Measurements from ENCODE around the gene DCUN1D3.
"Not testable (repeated sequence)": the region's sequence is repeated elsewhere in the genome, so short reads cannot be mapped to it uniquely, and the experiment has no call there.

Gene DCUN1D3

GRCh38 chr16:20929676-20930364, 29.7 kb upstream of the DCUN1D3 start:
- not testable (repeated sequence) for H3K4me1 Mint-ChIP-seq, H3K27me3 Mint-ChIP-seq, H3K27ac Mint-ChIP-seq, ATAC-seq, H3K9me3 Mint-ChIP-seq, H3K4me3 Mint-ChIP-seq
- H3K36me3 Mint-ChIP-seq = peaks cover 19% of the 10 kb centered on the region

- H3K4me1 Mint-ChIP-seq = no peaks in the 10 kb centered on the region
- no peak overlapping the region for H3K4me3 Mint-ChIP-seq
- H3K9me3 Mint-ChIP-seq = no peaks in the 10 kb centered on the region
- H3K27ac Mint-ChIP-seq = no peak overlapping the region
- H3K36me3 Mint-ChIP-seq = peaks cover 21% of the 10 kb centered on the region
- H3K27me3 Mint-ChIP-seq = no peaks in the 10 kb centered on the region
- ATAC-seq = no peak
These were observed 28.7 kb upstream of the DCUN1D3 start for GRCh38 chr16:20928774-20929411.

GRCh38 chr16:20925751-20926150, 25.6 kb upstream of the DCUN1D3 start:
- H3K27me3 Mint-ChIP-seq = no peaks in the 10 kb centered on the region
- no peak for ATAC-seq
- no peaks in the 10 kb centered on the region for H3K4me1 Mint-ChIP-seq
- H3K36me3 Mint-ChIP-seq = peaks cover 32% of the 10 kb centered on the region
- H3K27ac Mint-ChIP-seq = no peak overlapping the region
- no peak overlapping the region for H3K4me3 Mint-ChIP-seq
- H3K9me3 Mint-ChIP-seq = no peaks in the 10 kb centered on the region

GRCh38 chr16:20923876-20924275, 23.7 kb upstream of the DCUN1D3 start:
- H3K27me3 Mint-ChIP-seq = no peaks in the 10 kb centered on the region
- H3K4me1 Mint-ChIP-seq = no peaks in the 10 kb centered on the region
- peaks cover 38% of the 10 kb centered on the region for H3K36me3 Mint-ChIP-seq
- no peak overlapping the region for H3K27ac Mint-ChIP-seq
- no peak overlapping the region for H3K4me3 Mint-ChIP-seq
- no peak for ATAC-seq
- H3K9me3 Mint-ChIP-seq = no peaks in the 10 kb centered on the region

GRCh38 chr16:20920799-20921198, 20.6 kb upstream of the DCUN1D3 start:
- H3K27ac Mint-ChIP-seq = no peak overlapping the region
- no peak overlapping the region for H3K4me3 Mint-ChIP-seq
- H3K27me3 Mint-ChIP-seq = no peaks in the 10 kb centered on the region
- H3K36me3 Mint-ChIP-seq = peaks cover 46% of the 10 kb centered on the region
- H3K9me3 Mint-ChIP-seq = no peaks in the 10 kb centered on the region
- no peak for ATAC-seq
- H3K4me1 Mint-ChIP-seq = peaks cover 19% of the 10 kb centered on the region

- Mint-ChIP-seq H3K27me3 (no peaks in the 10 kb centered on the region), H3K9me3 (no peaks in the 10 kb centered on the region), H3K4me3 (no peak overlapping the region), H3K27ac (no peak overlapping the region), H3K4me1 (peaks cover 19% of the 10 kb centered on the region), H3K36me3 (peaks cover 45% of the 10 kb centered on the region)
- no peak for ATAC-seq
These were observed 19.9 kb upstream of the DCUN1D3 start for GRCh38 chr16:20920091-20920490.

- ATAC-seq = no peak
- Mint-ChIP-seq H3K4me3 (no peak overlapping the region), H3K27me3 (no peaks in the 10 kb centered on the region), H3K27ac (no peak overlapping the region), H3K9me3 (no peaks in the 10 kb centered on the region), H3K4me1 (peaks cover 19% of the 10 kb centered on the region), H3K36me3 (peaks cover 41% of the 10 kb centered on the region)
These were observed 18.5 kb upstream of the DCUN1D3 start for GRCh38 chr16:20918486-20919239.

GRCh38 chr16:20916942-20917341, 16.8 kb upstream of the DCUN1D3 start:
- Mint-ChIP-seq H3K36me3 (peaks cover 32% of the 10 kb centered on the region), H3K27me3 (no peaks in the 10 kb centered on the region), H3K27ac (no peak overlapping the region), H3K9me3 (no peaks in the 10 kb centered on the region), H3K4me1 (peaks cover 19% of the 10 kb centered on the region), H3K4me3 (no peak overlapping the region)
- no peak for ATAC-seq

DNA sequence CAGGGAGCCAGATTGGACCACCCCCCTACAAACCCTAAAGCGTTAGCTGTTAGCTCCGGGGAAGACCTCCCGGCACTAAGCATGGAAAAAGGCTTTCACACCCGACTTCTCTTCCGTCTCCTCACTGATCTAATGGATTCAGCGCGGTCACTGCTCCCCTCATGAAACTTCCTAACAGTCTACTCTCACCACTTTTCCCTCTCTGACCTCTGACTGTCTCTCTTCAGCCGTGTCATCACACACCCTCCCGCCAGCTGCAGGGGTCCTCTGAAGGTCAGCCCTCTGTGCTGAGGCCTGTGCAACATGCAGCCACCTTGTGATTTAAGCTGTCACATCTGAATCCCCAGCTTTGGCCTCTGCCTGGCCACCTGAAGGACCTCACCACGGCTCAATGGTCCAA, 16.1 kb upstream of the DCUN1D3 start:
- H3K36me3 Mint-ChIP-seq = peaks cover 30% of the 10 kb centered on the region
- no peak overlapping the region for H3K27ac Mint-ChIP-seq
- no peak for ATAC-seq
- H3K4me1 Mint-ChIP-seq = peaks cover 22% of the 10 kb centered on the region
- H3K9me3 Mint-ChIP-seq = no peaks in the 10 kb centered on the region
- no peaks in the 10 kb centered on the region for H3K27me3 Mint-ChIP-seq
- H3K4me3 Mint-ChIP-seq = no peak overlapping the region

DNA sequence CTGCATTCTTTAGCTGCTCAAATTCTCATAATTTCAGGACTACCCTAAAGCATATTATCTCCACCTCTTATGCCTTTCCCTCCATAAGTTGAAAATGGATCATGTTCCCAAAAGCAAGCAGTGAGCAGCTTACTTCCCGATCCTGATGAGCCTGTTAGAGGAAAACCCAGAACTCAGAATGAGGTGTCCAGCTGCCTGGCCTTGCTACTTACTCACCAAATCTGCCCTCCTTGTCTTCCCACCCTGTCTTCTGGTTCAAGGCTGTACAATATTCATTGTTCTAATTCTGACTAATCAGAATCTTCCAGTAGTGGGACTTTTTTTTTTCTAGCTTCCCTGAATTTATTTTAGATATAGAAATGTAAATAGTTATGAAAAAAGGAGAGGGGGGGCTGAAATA, 11.2 kb upstream of the DCUN1D3 start:
- H3K36me3 Mint-ChIP-seq = peaks cover 8% of the 10 kb centered on the region
- H3K27me3 Mint-ChIP-seq = no peaks in the 10 kb centered on the region
- peaks cover 24% of the 10 kb centered on the region for H3K4me1 Mint-ChIP-seq
- no peaks in the 10 kb centered on the region for H3K9me3 Mint-ChIP-seq
- no peak overlapping the region for H3K4me3 Mint-ChIP-seq
- H3K27ac Mint-ChIP-seq = no peak overlapping the region
- no peak for ATAC-seq

GRCh38 chr16:20910781-20911321, 10.7 kb upstream of the DCUN1D3 start:
- Mint-ChIP-seq H3K9me3 (no peaks in the 10 kb centered on the region), H3K27ac (no peak overlapping the region), H3K36me3 (peaks cover 5% of the 10 kb centered on the region), H3K4me1 (peaks cover 21% of the 10 kb centered on the region), H3K4me3 (no peak overlapping the region), H3K27me3 (no peaks in the 10 kb centered on the region)
- no peak for ATAC-seq

DNA sequence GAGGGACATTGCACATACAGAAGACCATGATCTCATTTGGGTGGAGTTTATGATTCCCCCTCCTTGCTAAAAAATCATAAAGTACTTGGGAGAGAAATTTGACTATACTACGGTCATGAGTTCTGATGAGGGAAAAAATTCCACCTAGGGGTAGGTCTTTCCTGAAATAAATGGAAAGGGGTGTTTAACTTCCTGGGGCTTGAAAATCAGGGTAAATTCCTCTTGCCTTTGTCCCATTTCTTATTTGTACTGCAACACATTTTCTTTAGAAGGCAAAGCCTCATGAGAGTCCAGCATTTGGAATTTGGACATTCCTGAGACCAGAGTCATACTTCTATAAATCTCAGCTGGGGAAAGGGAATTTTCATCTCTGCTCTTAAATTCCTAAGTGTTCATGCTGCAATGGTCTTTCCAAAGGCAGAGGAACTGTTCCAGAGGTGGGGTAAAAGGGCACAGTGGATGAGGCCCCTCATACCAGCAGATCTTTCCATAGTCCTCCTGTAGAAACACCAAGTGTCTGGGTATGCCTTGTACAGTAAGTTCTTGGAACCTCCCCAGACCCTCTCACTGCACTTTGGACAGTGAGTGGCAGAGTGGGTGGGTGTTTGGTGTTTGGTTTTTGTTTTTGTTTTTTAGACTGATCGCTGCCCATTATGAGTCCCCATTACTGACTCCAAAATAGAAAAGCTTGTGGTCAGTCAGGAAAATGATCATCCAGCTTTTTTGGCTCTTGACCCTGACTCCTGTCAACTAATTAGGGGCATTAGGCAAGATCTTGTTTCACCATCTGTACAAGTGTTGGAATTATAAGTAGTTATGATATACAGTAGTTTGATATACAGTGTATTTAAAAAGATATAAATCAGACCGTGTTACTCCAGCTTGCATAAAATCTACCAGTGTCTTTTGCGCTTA, 6.4 kb upstream of the DCUN1D3 start:
- ATAC-seq = no peak
- no peak overlapping the region for H3K4me3 Mint-ChIP-seq
- no peaks in the 10 kb centered on the region for H3K27me3 Mint-ChIP-seq
- no peaks in the 10 kb centered on the region for H3K36me3 Mint-ChIP-seq
- H3K4me1 Mint-ChIP-seq = peaks cover 50% of the 10 kb centered on the region
- no peak overlapping the region for H3K27ac Mint-ChIP-seq
- no peaks in the 10 kb centered on the region for H3K9me3 Mint-ChIP-seq

DNA sequence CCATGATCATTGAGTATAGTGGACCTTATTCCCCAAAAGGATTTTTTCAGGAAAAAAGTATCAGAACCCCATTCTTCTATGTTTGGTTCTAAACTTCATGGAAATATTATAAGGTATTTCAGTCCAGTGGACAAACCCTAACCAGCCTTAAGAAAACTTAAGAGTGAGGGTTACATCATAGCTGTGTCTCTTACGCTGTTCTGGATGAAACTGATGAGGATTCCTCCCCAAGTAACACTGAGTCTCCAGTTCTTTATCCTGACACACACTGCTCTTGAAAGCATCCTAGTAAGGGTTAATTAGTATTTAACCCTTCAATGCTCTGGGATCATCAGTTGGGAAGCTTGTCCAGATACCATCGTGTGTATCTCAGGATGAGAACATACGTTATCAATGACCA, 5.4 kb upstream of the DCUN1D3 start:
- no peak for ATAC-seq
- H3K27me3 Mint-ChIP-seq = no peaks in the 10 kb centered on the region
- no peak overlapping the region for H3K27ac Mint-ChIP-seq
- H3K4me1 Mint-ChIP-seq = peaks cover 48% of the 10 kb centered on the region
- no peaks in the 10 kb centered on the region for H3K36me3 Mint-ChIP-seq
- no peaks in the 10 kb centered on the region for H3K9me3 Mint-ChIP-seq
- H3K4me3 Mint-ChIP-seq = no peak overlapping the region

GRCh38 chr16:20904507-20905081, 4.4 kb upstream of the DCUN1D3 start:
- Mint-ChIP-seq H3K9me3 (no peaks in the 10 kb centered on the region), H3K36me3 (no peaks in the 10 kb centered on the region), H3K27ac (no peak overlapping the region), H3K4me3 (no peak overlapping the region), H3K4me1 (peaks cover 48% of the 10 kb centered on the region), H3K27me3 (no peaks in the 10 kb centered on the region)
- no peak for ATAC-seq
